DOHH2 (cell line): Measurements from ENCODE around the gene FZD8.

Experiments used
- H3F3A ChIP-seq: fragments of 200-600 bp; sonication (generic), shearing (Covaris generic); 2 replicates; pipeline ENCODE4 v1.6.0; 2016; ENCODE audit warnings: antibody characterized with exemption, mild to moderate bottlenecking; ENCODE audit not compliant: control insufficient read depth, insufficient read depth
- H3K27ac ChIP-seq: fragments of 200-600 bp; sonication (generic); 2 replicates; pipeline ENCODE4 v1.5.1; 2014; ENCODE audit warnings: low read depth, mild to moderate bottlenecking, low read length, moderate library complexity
- H3K27me3 ChIP-seq: fragments of 200-600 bp; sonication (generic); 2 replicates; pipeline ENCODE4 v1.6.1; 2014; ENCODE audit warnings: mild to moderate bottlenecking, low read length, mixed read lengths; ENCODE audit not compliant: control insufficient read depth
- H3K36me3 ChIP-seq: fragments of 200-600 bp; sonication (generic); 2 replicates; pipeline ENCODE4 v1.6.1; 2014; ENCODE audit warnings: mild to moderate bottlenecking, low read length, moderate library complexity, mixed read lengths; ENCODE audit not compliant: control insufficient read depth
- H3K4me1 ChIP-seq: fragments of 200-600 bp; sonication (generic); 2 replicates; pipeline ENCODE4 v1.6.1; 2014; ENCODE audit warnings: mild to moderate bottlenecking, low read length, mixed read lengths; ENCODE audit not compliant: control insufficient read depth
- H3K4me2 ChIP-seq: fragments of 200-600 bp; sonication (generic); 2 replicates; pipeline ENCODE4 v1.6.0; 2014; ENCODE audit warnings: mild to moderate bottlenecking, low read length, moderate library complexity
- H3K4me3 ChIP-seq: fragments of 200-600 bp; sonication (generic); 2 replicates; pipeline ENCODE4 v1.5.1; 2014; ENCODE audit warnings: mild to moderate bottlenecking, low read length, mixed read lengths
- H3K79me2 ChIP-seq: fragments of 200-600 bp; sonication (generic); 2 replicates; pipeline ENCODE4 v1.6.1; 2014; ENCODE audit warnings: mild to moderate bottlenecking, low read length, mixed read lengths; ENCODE audit not compliant: control insufficient read depth
- H3K9me2 ChIP-seq: fragments of 200-600 bp; sonication (generic); replicated peaks from 2 replicates; pipeline ENCODE4 v1.6.1; 2014; ENCODE audit warnings: mild to moderate bottlenecking, low read length, mixed read lengths; ENCODE audit not compliant: control insufficient read depth
- H3K9me3 ChIP-seq: fragments of 200-600 bp; sonication (generic); 2 replicates; pipeline ENCODE4 v1.6.1; 2014; ENCODE audit warnings: antibody characterized with exemption, low read length, mixed read lengths; ENCODE audit not compliant: control insufficient read depth, insufficient read depth
- H4K20me1 ChIP-seq: fragments of 200-600 bp; sonication (generic); 2 replicates; pipeline ENCODE4 v1.6.0; 2014; ENCODE audit warnings: low read depth, mild to moderate bottlenecking, antibody characterized with exemption, low read length, moderate library complexity; ENCODE audit not compliant: control insufficient read depth, insufficient read depth
- CTCF ChIP-seq: fragments of 200-600 bp; sonication (generic); IDR thresholded peaks from one replicate; pipeline ENCODE4 v1.5.1; 2014; ENCODE audit warnings: antibody characterized with exemption, mild to moderate bottlenecking, low read depth, low read length; ENCODE audit not compliant: poor library complexity, severe bottlenecking
- EZH2phosphoT487 ChIP-seq: fragments of 200-600 bp; sonication (generic); IDR thresholded peaks from 2 replicates; pipeline ENCODE4 v1.6.1; 2017; ENCODE audit warnings: borderline replicate concordance, mild to moderate bottlenecking, antibody characterized with exemption, low read length, moderate library complexity, mixed read lengths

Gene FZD8

GRCh38 chr10:35638101-35638500, 4.0 kb downstream of the FZD8 start:
- Histone ChIP-seq H3K9me3 (no peaks in the 10 kb centered on the region), H3K4me2 (no peak overlapping the region), H4K20me1 (no peaks in the 10 kb centered on the region), H3K4me3 (no peak overlapping the region), H3K9me2 (no peaks in the 10 kb centered on the region), H3K27ac (no peak overlapping the region), H3K4me1 (peaks cover 8% of the 10 kb centered on the region; the same call in 1 of the 2 replicates), H3F3A (no peaks in the 10 kb centered on the region), H3K27me3 (peaks cover 22% of the 10 kb centered on the region), H3K36me3 (no peaks in the 10 kb centered on the region), H3K79me2 (no peaks in the 10 kb centered on the region)
- no peak for TF ChIP-seq EZH2phosphoT487

GRCh38 chr10:35637462-35637861, 4.6 kb downstream of the FZD8 start:
- Histone ChIP-seq H3K27ac (no peak overlapping the region), H3K4me2 (no peak overlapping the region), H3F3A (no peaks in the 10 kb centered on the region), H3K4me3 (no peak overlapping the region), H3K9me2 (no peaks in the 10 kb centered on the region), H3K36me3 (no peaks in the 10 kb centered on the region), H3K27me3 (peaks cover 15% of the 10 kb centered on the region), H3K9me3 (no peaks in the 10 kb centered on the region), H4K20me1 (no peaks in the 10 kb centered on the region), H3K4me1 (peaks cover 5% of the 10 kb centered on the region; the same call in 1 of the 2 replicates), H3K79me2 (no peaks in the 10 kb centered on the region)
- TF ChIP-seq EZH2phosphoT487 (no peak), CTCF (no peak)

- no peak overlapping the region for H3K4me2 ChIP-seq
- no peaks in the 10 kb centered on the region for H3K9me3 ChIP-seq
- H4K20me1 ChIP-seq = no peaks in the 10 kb centered on the region
- H3K27ac ChIP-seq = no peak overlapping the region
- no peak overlapping the region for H3K4me3 ChIP-seq
- H3K9me2 ChIP-seq = no peaks in the 10 kb centered on the region
- H3F3A ChIP-seq = no peaks in the 10 kb centered on the region
- no peaks in the 10 kb centered on the region for H3K79me2 ChIP-seq
- TF ChIP-seq CTCF (no peak), EZH2phosphoT487 (no peak)
- no peaks in the 10 kb centered on the region for H3K36me3 ChIP-seq
- peaks cover 10% of the 10 kb centered on the region for H3K27me3 ChIP-seq
- H3K4me1 ChIP-seq = peaks cover 5% of the 10 kb centered on the region; the same call in 1 of the 2 replicates
These were observed 5.1 kb downstream of the FZD8 start for GRCh38 chr10:35636956-35637355.

- H3K36me3 ChIP-seq = no peaks in the 10 kb centered on the region
- no peaks in the 10 kb centered on the region for H3F3A ChIP-seq
- H3K79me2 ChIP-seq = no peaks in the 10 kb centered on the region
- H3K27me3 ChIP-seq = no peaks in the 10 kb centered on the region
- H3K9me2 ChIP-seq = no peaks in the 10 kb centered on the region
- no peaks in the 10 kb centered on the region for H3K9me3 ChIP-seq
- no peak for TF ChIP-seq EZH2phosphoT487
- peak; percentile 89 for TF ChIP-seq CTCF
- H3K4me1 ChIP-seq = no peaks in the 10 kb centered on the region
- H4K20me1 ChIP-seq = no peaks in the 10 kb centered on the region
- H3K27ac ChIP-seq = no peak overlapping the region
- H3K4me3 ChIP-seq = no peak overlapping the region
- no peak overlapping the region for H3K4me2 ChIP-seq
These were observed 6.5 kb downstream of the FZD8 start for GRCh38 chr10:35635576-35635975.
